CD4-positive, alpha-beta T cell treated with Interleukin-1 beta for 1 hour (primary cell): Measurements from ENCODE around the gene TTC23.
"Not testable (repeated sequence)": the region's sequence is repeated elsewhere in the genome, so short reads cannot be mapped to it uniquely, and the experiment has no call there.

Experiments used
- DNase-seq, 2 donors: peaks; one replicate each; pipeline ENCODE4 v3.0.0-alpha.2; 2020 to 2022

The TTC23 gene

GRCh38 chr15:99248000-99248715 lies 1.2 kb downstream of the TTC23 start:
- DNase-seq = no peak

GRCh38 chr15:99247062-99247461 lies 2.3 kb downstream of the TTC23 start:
- no peak for DNase-seq

- no peak for DNase-seq
These were observed 5.1 kb downstream of the TTC23 start for GRCh38 chr15:99244306-99244705.

- DNase-seq = no peak
These were observed 7.6 kb downstream of the TTC23 start for GRCh38 chr15:99241752-99242151.

- no peak for DNase-seq
These were observed 9.7 kb downstream of the TTC23 start for GRCh38 chr15:99239545-99240198.

GRCh38 chr15:99238849-99239248 lies 10.5 kb downstream of the TTC23 start:
- no peak for DNase-seq

GRCh38 chr15:99234160-99234559 lies 15.2 kb downstream of the TTC23 start:
- DNase-seq = not testable (repeated sequence)

GRCh38 chr15:99232740-99233139 lies 16.6 kb downstream of the TTC23 start:
- no peak for DNase-seq

GRCh38 chr15:99230867-99231266 lies 18.5 kb downstream of the TTC23 start:
- DNase-seq = no peak

- no peak for DNase-seq
These were observed 21.1 kb downstream of the TTC23 start for GRCh38 chr15:99228120-99228770.

- DNase-seq = no peak
These were observed 22.6 kb downstream of the TTC23 start for GRCh38 chr15:99226802-99227201.

GRCh38 chr15:99224372-99225214 lies 24.8 kb downstream of the TTC23 start:
- DNase-seq = no peak

- peak; percentile 44 to 59 for DNase-seq
These were observed 36.1 kb downstream of the TTC23 start for GRCh38 chr15:99213187-99213811.

GRCh38 chr15:99212406-99212805 lies 37.0 kb downstream of the TTC23 start:
- DNase-seq = no peak

GRCh38 chr15:99211926-99212325 lies 37.5 kb downstream of the TTC23 start:
- DNase-seq = no peak

- no peak for DNase-seq
These were observed 39.0 kb downstream of the TTC23 start for GRCh38 chr15:99210334-99210733.

- DNase-seq = no peak
These were observed 40.1 kb downstream of the TTC23 start for GRCh38 chr15:99209326-99209725.

GRCh38 chr15:99207672-99208071 lies 41.7 kb downstream of the TTC23 start:
- no peak for DNase-seq

- DNase-seq = no peak
These were observed 47.2 kb downstream of the TTC23 start for GRCh38 chr15:99202176-99202552.

- no peak for DNase-seq
These were observed 47.8 kb downstream of the TTC23 start for GRCh38 chr15:99201408-99202175.

GRCh38 chr15:99197856-99198255 lies 51.5 kb downstream of the TTC23 start:
- DNase-seq = no peak

GRCh38 chr15:99192181-99192580 lies 57.2 kb downstream of the TTC23 start:
- not testable (repeated sequence) for DNase-seq
